SK-N-SH treated with all-trans-retinoic acid at 6 μM for 48 hours (cell line): Measurements from ENCODE around the gene PEAK3.

Experiments used
- ARNTL ChIP-seq: fragments of 450-650 bp; formaldehyde crosslinking; IDR thresholded peaks from 2 replicates; pipeline ENCODE4 v1.5.0; 2020; ENCODE audit warnings: low read depth, mild to moderate bottlenecking, moderate library complexity, borderline replicate concordance
- BACH2 ChIP-seq: fragments of 250-450 bp; sonication (Bioruptor Pico); IDR thresholded peaks from 2 replicates; pipeline ENCODE4 v1.9.0; 2021; ENCODE audit warnings: mild to moderate bottlenecking, borderline replicate concordance
- CSDC2 ChIP-seq: fragments of 250-450 bp; sonication (Bioruptor Pico); IDR thresholded peaks from 2 replicates; pipeline ENCODE4 v1.5.0; 2020; ENCODE audit warnings: mild to moderate bottlenecking, moderate library complexity
- ISL1 ChIP-seq: fragments of 250-450 bp; sonication (Bioruptor Pico); IDR thresholded peaks from 2 replicates; pipeline ENCODE4 v2.1.2; 2022; ENCODE audit warnings: mild to moderate bottlenecking, moderate library complexity
- RARB ChIP-seq: fragments of 250-450 bp; sonication (Bioruptor Pico); IDR thresholded peaks from 2 replicates; pipeline ENCODE4 v1.8.0; 2021; ENCODE audit warnings: mild to moderate bottlenecking, moderate library complexity
- ZFP30 ChIP-seq: fragments of 450-650 bp; formaldehyde crosslinking; IDR thresholded peaks from 2 replicates; pipeline ENCODE4 v1.5.0; 2022; ENCODE audit warnings: mild to moderate bottlenecking, moderate library complexity
- ZNF565 ChIP-seq: fragments of 450-650 bp; formaldehyde crosslinking; conservative IDR thresholded peaks from 2 replicates; pipeline ENCODE4 v1.5.0; 2020; ENCODE audit warnings: low read depth, mild to moderate bottlenecking, moderate library complexity
- TF ChIP-seq, protein P1 (sequence below): fragments of 250-450 bp; sonication (Bioruptor Pico); IDR thresholded peaks from 2 replicates; pipeline ENCODE4 v1.8.0; 2020; ENCODE audit warnings: mild to moderate bottlenecking, moderate library complexity, borderline replicate concordance

DNA sequence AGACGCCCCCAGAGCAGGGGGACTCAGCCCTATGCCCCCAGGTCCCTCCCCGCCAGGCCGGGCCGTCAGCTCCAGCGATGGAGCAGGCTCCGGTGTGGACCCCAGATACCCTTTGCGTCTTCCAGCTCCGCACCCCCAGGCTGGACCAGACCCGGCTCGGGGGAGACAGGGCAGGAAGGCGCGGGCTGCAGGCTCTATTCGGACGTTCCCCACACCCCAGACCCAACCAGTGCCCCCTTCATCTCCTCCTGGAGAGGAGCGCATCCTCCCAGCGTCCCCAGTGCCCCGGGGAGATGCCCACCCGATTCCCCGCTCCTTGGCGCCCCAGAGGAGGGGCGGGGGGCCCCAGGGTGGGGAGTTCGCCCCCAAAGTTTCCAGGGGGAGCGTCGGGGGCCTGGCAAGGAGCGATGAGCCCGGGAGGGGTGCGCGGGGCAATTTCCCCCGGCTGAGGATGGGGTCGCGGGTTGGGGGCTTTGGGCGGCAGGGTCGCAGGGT is 25.6 kb upstream of the PEAK3 start:
- TF ChIP-seq, protein P1, sequence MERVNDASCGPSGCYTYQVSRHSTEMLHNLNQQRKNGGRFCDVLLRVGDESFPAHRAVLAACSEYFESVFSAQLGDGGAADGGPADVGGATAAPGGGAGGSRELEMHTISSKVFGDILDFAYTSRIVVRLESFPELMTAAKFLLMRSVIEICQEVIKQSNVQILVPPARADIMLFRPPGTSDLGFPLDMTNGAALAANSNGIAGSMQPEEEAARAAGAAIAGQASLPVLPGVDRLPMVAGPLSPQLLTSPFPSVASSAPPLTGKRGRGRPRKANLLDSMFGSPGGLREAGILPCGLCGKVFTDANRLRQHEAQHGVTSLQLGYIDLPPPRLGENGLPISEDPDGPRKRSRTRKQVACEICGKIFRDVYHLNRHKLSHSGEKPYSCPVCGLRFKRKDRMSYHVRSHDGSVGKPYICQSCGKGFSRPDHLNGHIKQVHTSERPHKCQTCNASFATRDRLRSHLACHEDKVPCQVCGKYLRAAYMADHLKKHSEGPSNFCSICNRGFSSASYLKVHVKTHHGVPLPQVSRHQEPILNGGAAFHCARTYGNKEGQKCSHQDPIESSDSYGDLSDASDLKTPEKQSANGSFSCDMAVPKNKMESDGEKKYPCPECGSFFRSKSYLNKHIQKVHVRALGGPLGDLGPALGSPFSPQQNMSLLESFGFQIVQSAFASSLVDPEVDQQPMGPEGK (CRISPR knock-in tag), result no peak
- TF ChIP-seq BACH2 (CRISPR knock-in tag) (no peak), ARNTL (CRISPR knock-in tag) (no peak), ISL1 (CRISPR knock-in tag) (no peak), CSDC2 (CRISPR knock-in tag) (no peak), RARB (no peak), ZFP30 (no peak), ZNF565 (CRISPR knock-in tag) (no peak)
